A204.1 (cell line): ENCODE results near the gene CCSER2.
A peak's percentile ranks its signal among the peaks of the same experiment; 100 is the strongest.
"Not testable (repeated sequence)": the region's sequence is repeated elsewhere in the genome, so short reads cannot be mapped to it uniquely, and the experiment has no call there.

Source experiments
- FAIRE-seq: peaks from 2 replicates; lab custom pipeline; 2012; peaks lifted over from hg19 to GRCh38; lab: Jason Lieb, UNC

Gene CCSER2

GRCh38 chr10:84452003-84452402, 123.6 kb downstream of the CCSER2 start:
- no peak for FAIRE-seq

DNA sequence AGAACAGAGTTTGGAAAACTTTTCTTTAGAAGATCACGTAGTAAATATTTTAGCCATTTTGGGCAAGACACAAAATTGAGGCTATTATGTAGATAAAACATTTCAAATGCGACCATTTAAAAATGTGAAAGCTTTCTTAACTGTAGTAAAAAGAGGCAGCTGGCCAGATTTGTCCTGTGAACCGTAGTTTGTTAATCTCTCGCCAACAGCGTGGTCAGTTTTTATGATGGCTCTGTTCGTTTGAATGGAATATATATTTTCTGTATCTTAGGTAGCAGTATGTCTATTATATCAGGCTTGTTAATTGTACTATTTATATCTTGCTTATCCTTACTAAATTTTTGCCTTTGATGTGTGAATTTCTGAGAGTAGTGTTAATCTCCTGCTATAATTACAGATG, 124.9 kb downstream of the CCSER2 start:
- FAIRE-seq, result no peak

DNA sequence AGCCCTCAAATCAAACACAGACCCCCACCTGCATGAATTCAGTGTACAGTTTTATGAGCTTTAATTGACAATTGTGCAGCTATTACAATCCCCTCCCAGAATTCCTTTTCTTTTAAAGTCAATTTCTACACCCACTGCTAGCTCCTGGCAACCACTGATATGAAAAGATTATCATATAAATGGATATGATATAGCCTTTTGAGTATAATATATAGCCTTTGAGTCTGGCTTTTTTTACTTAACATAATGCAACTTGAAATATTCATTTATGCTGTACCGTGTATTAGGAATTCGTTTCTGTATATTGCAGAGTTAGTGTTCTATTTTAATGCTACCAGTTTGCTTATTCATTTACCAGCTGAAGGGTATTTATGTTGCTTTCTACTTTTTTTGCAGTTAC, 127.7 kb downstream of the CCSER2 start:
- FAIRE-seq, result no peak

GRCh38 chr10:84460520-84460919, 132.1 kb downstream of the CCSER2 start:
- FAIRE-seq, result peak; percentile 25

DNA sequence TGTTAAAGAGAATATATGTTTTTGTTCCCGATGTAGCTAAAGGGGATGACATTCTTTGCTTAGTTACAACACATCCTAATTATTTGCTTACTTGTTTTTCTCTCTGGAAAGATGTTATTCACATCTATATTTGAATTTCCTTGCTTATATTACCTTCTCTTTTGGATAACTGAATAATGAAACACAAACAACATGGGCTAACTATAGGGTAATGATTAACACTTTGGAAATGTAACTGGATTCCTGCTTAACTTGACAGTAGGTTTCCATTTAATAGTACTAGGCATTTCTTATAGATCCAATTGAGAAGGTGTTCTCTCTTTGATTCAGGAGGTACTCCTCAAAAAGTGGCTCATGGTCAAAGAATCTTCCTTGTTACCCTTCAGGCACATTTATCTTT, 141.1 kb downstream of the CCSER2 start:
- no peak for FAIRE-seq

DNA sequence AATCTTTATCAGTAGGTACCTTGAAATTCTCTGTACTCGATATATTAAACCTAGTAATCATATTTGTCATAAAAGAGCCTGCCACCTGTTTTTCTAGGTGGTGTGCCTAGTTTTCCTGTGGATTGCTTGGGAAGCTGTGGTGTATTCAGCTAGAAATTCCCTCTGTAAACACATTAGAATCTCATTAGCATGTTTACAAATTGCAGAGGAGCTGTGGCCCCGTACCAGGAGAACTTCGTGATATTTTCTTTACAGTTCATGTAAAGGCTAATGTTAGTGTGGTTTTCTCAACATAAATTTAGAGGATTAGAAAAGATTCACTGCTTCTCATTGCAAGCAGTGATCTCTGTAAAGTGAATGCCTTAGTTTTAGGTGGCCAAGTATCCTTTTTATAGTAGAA, 144.7 kb downstream of the CCSER2 start:
- no peak for FAIRE-seq

GRCh38 chr10:84477398-84478128, 149.2 kb downstream of the CCSER2 start:
- no peak for FAIRE-seq

- FAIRE-seq, result no peak
Measured at GRCh38 chr10:84478151-84478550, 149.8 kb downstream of the CCSER2 start.

DNA sequence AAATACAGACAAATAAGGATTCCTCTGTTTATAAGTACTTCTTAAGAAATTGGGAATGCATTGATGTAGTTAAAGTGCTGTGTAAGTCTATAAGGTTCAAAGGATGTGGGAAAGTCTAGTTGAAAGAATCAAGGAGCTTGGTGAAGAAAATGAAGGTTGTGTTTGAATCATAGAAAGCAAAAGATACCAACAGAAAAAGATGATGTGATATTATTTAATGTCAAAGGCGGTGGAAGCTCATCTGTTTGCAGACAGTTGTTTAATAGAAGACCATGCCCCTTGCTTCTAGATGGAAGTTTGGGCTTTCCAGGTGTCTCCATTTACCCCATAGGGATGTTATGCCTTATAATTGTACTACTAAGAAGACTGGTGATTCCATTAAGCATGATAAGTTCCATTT, 150.3 kb downstream of the CCSER2 start:
- FAIRE-seq, result no peak

DNA sequence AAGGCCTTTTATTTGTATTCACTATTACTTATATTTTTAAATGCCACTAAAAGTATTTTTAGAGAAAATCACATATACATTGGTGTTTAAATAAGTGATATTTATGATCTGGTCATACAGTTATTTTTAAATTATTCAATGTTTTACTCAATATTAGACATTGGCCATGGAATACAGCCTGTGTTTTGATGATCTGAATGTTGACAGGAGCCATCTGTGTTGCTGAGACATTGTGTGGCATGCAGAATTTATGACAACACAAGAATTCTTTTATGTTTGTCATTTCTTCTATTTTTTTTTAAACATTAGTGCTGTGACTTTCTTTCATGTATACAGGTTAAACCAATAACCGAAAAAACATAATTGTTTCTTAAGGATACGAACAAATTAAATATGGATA, 156.2 kb downstream of the CCSER2 start:
- FAIRE-seq, result no peak

DNA sequence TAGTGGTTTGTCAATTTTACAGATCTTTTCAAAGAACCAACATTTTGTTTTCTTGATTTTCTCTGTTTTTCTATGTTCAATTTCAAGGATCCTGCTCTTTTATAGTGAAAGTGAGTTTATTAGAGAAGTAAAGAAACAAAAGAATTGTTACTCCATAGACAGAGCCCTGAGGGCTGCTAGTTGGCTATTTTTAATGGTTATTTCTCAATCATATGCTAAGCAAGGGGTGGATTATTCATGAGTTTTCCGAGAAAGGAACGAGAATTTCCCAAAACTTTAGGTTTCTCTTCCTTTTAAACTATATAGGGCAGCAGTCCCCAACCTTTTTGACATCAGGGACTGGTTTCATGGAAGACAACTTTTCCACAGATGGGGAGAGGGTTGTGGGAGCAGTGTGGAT, 165.0 kb downstream of the CCSER2 start:
- FAIRE-seq, result no peak

- no peak for FAIRE-seq
Measured at GRCh38 chr10:84493951-84494848, 165.8 kb downstream of the CCSER2 start.

DNA sequence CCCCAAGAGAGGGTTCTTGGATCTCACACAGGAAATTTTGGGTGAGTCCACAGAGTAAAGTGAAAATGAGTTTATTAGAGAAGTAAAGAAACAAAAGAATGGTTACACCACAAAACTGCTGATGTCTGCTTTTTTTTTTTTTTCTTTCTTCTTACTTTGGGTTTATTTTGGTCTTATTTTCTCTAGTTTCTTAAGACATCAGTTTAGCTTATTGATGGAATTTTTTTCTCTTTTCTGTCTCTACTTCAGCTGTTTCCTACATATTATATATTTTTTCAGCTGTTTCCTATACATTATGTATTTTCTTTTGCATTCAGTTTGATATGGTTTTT, 166.4 kb downstream of the CCSER2 start:
- no peak for FAIRE-seq

- FAIRE-seq, result no peak
Measured at GRCh38 chr10:84497978-84498377, 169.6 kb downstream of the CCSER2 start.

- FAIRE-seq, result not testable (repeated sequence)
Measured at GRCh38 chr10:84499039-84499438, 170.7 kb downstream of the CCSER2 start.

- FAIRE-seq, result no peak
Measured at GRCh38 chr10:84499846-84500245, 171.5 kb downstream of the CCSER2 start.

GRCh38 chr10:84510121-84510520, 181.7 kb downstream of the CCSER2 start:
- no peak for FAIRE-seq

DNA sequence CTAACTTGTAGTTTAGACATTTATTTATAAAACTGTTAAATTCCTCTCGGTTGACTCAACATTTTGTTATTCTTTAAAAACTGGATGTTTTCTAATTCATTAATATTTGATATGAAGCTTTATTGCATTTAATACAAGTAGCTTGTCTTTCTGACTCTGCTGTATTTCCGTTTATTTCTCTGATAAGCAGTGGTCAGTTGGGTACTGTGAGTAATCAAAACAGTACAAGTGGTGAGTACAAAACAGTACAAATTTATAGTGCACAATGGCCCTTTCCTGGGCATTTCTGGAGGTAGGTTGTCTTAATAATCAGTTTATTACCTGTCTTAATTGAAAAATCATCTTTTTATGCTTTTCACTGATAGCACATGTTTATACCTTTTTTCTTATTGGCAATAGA, 182.7 kb downstream of the CCSER2 start:
- no peak for FAIRE-seq

GRCh38 chr10:84511709-84512285, 183.4 kb downstream of the CCSER2 start:
- FAIRE-seq, result no peak

- no peak for FAIRE-seq
Measured at GRCh38 chr10:84517554-84517953, 189.2 kb downstream of the CCSER2 start.

DNA sequence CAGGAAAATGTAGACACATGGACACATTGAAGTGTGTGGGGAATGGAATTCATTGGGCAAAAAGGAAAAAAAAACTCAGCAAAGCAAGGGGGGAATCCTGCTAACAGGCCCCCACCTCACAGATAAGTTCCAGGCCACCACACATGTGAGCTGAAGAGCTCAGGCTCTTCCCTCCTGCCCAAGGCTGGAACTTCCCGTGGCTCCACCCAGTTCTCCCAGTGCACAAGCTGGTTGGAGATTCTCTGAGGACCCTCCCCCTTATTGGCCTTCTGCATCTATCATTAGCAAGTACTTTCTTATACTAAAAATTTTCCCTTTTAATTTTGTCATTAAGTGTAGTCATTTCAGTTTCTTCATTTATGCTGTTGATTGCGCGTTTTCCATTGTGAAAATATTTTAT, 190.8 kb downstream of the CCSER2 start:
- no peak for FAIRE-seq

DNA sequence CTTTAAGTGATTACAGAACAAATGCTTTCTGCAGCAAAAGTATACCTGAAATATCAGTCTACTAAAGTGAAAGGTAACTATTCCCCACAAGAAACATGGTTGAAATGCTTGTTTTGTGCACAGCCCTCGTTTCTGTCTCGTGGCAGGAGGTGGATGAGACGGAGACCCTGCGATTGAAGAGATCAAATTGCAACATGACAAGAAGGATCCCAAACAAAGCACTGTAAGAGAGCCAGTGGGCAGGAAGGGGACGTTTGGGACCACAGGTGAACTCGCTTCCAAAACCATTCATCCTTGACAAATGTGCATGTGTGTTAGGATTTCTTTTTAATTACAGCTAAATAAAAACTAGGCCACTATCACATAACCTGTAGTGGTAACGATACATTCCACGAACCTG, 192.6 kb downstream of the CCSER2 start:
- FAIRE-seq, result no peak

- FAIRE-seq, result no peak
Measured at GRCh38 chr10:84521468-84521867, 193.1 kb downstream of the CCSER2 start.
